GM04503 (cell line): ENCODE data around the gene GNAS-AS1.

Experiments
- DNase-seq: peaks from one replicate; pipeline ENCODE4 v3.0.0-alpha.2; 2012; ENCODE audit warnings: low read depth

Gene GNAS-AS1

GRCh38 chr20:58808271-58809046, 42.2 kb downstream of the GNAS-AS1 start:
- no peak for DNase-seq

DNA sequence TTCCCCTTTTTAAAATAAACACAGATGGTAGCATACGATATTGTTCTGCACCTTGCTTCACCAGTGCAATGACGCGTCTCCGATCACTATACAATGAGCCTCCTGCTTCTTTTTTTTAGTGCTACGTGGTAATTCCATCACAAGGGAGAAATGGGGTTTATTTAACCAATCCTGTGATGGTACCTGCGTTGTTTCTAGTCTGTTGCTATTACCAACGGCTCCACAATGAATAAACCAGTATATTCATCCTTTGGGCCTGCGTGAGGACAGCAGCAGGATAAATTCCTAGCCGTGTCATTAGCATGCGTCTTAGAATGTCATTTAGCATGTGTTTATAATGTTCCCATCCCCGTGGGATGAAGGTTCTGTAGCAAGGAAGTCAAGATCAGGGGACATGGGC, 42.9 kb downstream of the GNAS-AS1 start:
- no peak for DNase-seq

- no peak for DNase-seq
Measured at GRCh38 chr20:58803533-58803932, 47.2 kb downstream of the GNAS-AS1 start.

GRCh38 chr20:58802061-58802460, 48.6 kb downstream of the GNAS-AS1 start:
- DNase-seq, result no peak

GRCh38 chr20:58800134-58800871, 50.4 kb downstream of the GNAS-AS1 start:
- DNase-seq, result no peak

GRCh38 chr20:58797371-58798338, 53.0 kb downstream of the GNAS-AS1 start:
- DNase-seq, result no peak

GRCh38 chr20:58795923-58796245, 54.8 kb downstream of the GNAS-AS1 start:
- no peak for DNase-seq

DNA sequence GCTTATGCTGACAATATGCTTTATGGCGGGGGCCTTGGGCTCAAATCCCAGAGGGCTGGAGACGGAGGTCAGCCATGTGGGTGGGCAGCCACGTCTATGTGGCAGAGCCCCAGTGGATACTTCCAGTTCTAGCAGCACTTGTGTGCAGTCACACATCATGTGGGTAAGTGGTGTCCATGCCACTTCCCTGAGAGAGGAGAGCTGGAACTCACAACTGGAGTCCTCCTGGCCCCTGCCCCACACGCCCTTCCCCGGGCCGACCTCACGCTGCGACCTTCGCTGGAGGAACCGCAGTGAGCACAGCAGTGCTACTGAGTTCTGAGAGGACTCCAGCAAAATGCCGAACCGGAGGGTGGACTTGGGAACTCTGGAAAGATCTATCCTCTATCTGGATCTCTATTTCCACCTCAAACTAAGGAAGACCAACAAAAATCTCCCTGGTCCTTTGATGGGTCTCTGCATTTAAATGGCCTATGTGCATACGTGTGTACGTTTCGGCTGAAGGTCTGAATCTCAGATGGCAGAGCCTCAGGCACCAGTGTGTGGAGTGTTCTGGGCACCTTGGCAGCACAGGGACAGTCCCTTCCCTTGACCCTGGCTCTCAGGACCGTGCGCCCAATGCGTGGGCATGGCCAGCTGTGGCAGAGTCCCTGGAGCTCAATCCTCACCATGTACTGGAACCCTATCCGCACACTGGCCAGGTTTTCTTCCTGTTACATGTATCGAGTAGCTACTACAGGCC, 55.4 kb downstream of the GNAS-AS1 start:
- no peak for DNase-seq

- DNase-seq, result no peak
Measured at GRCh38 chr20:58794510-58795180, 56.1 kb downstream of the GNAS-AS1 start.

DNA sequence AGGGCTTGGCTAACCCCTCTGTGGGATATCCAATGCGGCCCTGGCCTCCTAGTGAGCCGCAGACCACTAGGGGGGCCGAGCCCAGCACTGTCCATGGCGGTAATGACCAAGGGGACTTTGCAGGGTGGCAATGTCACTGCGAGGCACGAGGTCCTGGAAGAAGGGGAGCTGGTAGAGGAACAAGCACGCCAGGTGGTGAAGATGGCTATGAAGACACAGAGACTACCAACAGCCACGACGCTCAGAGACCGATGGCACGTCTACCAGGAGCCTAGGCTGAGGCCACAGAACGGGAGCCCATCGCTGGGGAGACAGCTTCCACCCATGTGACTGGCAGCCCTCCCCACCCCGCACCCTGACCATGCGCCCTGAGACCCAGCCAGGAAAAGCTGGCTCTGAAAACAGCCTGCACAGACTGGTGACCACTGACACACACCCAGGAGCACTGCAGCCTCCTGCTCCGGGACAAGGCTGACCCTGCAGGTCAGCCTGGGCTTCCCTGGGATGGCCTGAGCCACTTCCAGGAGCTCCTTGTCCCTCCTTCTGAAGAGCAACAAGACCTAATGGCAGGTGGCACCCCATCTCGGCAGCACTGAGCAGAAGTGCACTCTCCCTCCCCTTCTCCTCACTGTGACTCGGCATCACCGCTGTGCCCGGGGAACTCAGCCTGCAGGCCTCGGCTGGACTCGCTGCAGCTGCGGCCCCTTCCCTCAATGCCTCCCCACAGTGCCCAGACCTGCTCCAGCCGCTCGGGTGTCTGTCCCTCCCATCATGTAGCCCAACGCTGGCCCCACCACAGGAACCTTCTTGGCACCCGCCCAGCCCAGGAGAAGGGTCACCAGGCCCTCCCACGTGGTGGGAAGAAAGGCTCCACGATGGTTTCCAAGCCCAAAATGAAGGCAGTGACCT, 56.9 kb downstream of the GNAS-AS1 start:
- no peak for DNase-seq

DNA sequence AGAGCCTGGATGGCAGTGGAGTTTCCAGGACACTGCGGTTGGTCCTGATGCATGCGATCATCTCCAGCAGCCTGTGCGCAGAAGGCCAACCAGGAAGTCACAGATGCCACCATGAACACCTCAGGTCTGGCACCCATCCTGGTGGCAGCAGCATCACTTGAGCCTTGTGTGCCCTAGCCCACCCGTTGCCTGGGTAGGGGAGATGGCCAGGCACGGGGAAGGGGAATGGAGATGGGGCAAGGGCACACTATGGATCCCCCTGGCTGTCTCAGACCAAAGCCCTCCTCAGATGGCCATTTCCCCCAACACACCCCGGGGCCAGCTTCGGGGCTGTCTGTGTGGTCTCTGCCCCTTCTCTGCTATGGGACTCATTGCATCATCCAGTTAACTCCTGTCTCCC, 58.3 kb downstream of the GNAS-AS1 start:
- DNase-seq, result no peak

DNA sequence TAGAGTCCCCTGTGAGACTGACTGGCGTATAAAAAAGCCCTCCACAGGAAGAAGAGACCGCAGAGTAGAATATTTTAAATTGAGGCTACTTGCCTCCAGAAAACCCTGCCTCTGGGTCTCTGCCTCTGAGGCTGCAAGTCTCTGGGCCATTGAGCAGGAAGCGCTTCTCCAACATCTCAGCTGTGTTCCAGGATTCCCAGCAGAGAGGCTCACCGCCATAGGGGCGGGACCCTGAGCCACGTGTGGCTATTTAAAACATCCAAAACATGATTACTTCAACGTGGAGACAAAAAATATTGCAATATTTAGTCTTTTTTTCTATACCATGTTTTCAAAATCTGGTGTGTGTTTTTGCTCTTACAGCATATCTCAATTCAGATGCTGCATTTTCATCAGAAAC, 59.4 kb downstream of the GNAS-AS1 start:
- DNase-seq, result no peak

GRCh38 chr20:58790454-58790853, 60.2 kb downstream of the GNAS-AS1 start:
- DNase-seq, result no peak

DNA sequence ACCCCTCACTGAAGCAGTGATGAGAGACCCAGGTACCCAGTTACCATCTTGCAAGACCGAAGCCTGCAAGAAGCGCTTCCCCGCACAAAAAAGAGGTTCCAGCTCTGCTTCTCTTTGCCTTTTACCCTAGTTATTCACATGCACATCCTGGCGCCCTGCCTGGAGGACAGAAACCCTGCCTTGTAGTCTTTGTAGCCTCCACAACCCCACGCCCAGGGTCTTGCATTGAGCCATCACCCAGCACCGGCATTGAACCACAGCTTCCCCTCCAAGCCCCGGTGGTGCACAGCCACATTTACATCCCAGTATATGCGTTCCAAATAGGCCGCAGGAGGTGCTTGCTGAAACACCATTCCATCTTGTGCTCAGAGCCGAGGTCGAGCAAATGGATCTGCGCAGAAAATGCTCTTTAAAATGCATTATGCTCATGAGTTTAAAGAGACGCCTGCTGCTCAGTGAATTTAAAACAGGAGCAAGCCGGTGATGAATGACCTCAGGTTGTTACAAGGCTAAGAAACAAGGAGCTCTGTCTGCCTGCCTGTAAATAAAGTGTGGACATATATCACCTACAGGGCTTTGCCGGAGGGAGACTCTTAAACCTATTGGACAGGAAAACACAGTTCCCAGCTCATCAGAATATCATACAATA, 61.7 kb downstream of the GNAS-AS1 start:
- no peak for DNase-seq

DNA sequence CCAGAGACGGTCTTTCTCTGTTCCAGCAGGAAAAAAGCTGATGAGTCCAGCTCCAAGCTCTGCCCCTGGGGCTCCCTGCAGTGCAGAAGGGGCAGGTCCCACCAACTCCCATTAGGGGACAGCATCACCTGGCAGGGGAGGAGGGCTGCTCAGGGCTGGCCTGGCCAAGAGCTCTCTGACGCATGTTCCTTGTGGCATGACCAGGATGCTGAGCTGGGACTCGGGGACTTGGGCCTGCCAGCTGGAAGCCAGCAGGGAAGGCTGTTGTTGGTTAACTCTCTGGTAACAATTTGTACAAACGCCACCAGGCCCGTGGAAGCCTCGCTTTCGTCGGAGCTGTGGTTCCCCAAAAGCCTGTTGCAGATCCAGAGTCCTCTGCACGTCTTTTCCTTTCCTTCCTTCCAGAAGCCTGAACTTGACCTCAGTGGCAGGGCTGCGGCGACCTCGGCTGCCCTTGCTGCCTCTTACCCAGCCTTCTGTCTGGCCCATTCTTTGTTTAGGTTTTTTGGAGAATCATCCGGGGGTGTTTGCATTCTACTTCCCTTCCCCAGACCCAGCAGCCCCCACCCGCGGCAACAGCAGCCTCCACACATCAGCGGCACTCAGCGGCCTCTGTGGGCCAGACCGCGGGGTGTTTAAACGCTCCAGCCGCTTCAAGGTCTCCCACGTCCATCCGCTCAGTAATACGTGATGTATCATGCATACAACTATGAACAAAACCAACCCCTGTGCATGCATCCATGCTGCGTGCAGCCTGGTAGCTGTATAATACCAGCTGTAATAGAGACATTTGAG, 63.3 kb downstream of the GNAS-AS1 start:
- no peak for DNase-seq

DNA sequence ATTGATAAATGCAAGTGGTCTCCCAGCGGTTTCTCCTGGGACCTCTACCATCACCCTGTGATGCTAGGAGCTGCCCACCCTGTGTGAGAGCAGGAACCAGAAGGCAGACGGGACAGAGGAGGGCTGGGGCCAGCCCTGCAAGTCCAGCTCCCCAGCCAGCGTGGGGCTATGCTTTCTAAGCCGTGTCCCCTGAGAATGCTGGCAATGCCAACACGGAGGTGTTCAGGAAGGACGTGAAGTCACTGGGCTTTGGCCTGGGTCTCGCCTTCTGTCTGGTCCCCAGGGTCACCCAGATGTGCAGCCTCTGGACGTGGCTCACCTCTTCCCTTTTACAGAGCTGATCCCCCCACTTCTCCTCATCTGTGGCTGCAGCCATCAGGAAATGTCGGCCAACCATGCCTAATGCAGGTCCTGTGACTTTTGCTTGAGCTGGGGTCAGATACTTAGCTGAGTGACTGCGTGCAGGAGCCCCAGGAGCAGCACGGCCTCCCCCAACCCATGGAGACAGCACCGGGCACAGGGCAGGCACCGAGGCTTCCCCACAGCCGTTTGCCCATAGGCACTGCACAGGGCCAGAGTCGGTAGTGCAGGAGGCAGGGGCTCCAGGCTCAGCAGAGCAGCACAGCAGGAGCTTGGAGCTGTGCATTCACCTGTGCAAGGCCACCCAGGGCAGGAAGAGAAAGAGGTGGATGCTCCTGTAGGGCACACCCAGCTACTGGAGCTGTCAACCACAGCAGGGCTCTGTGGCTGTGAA, 66.2 kb downstream of the GNAS-AS1 start:
- DNase-seq, result no peak

- no peak for DNase-seq
Measured at GRCh38 chr20:58783511-58784011, 67.1 kb downstream of the GNAS-AS1 start.

DNA sequence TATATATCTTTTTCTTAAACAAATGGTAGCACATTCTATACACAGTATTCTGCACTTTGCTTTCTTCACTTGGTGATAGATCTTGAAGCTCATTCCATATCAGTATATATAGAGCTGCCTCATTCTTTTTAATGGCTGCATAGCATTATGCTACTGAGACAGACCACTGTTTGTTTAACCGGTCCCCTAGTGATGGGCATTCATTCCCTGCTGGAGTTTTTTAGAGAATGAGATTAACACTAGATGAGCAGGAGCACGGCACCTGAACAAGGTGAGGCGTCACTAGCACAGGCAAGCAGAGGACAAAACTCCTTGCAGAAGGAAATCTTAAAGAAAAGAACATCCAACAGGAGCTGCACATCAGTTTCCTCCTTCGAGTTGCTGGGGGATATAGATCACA, 69.6 kb downstream of the GNAS-AS1 start:
- DNase-seq, result no peak
